IPS DF 19.7 (cell line): ENCODE measurements around the gene DNASE1.

ENCODE experiments used
- DNase-seq: peaks from one replicate; pipeline ENCODE4 v3.0.0-alpha.2; 2013; ENCODE audit warnings: low read depth, low spot score

Gene DNASE1

DNA sequence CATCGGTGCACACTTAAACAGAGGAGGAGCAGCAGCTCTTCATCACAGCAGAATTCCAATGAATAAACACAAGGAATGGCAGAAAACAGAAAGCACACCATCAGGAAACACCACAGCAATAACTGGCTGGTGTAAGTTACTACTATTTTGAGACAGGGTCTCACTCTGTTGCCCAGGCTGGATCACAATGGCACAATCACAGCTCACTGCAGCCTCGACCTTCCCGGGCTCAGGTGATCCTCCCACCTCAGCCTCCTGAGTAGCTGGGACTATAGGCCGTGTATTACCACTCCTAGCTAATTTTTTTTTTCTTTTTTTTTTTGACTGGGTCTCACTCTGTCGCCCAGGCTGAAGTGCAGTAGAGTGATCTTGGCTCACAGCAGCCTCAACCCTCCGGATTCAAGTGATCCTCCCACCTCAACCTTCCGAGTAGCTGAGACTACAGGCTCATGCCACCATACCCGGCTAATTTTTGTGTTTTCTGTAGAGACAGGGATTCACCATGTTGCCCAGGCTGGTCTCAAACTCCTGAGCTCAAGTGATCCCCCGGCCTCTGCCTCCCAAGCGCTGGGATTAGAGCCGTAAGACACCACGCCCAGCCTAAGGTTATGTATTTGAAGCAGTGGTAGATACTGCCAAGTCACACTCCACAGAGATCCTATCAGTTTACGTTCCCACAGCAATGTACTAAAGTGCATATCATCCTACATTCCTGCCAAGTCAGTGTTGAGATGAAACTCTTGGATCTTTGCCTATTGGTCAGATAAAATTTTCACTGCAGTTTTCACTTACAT lies 42.1 kb downstream of the DNASE1 start:
- no peak for DNase-seq

DNA sequence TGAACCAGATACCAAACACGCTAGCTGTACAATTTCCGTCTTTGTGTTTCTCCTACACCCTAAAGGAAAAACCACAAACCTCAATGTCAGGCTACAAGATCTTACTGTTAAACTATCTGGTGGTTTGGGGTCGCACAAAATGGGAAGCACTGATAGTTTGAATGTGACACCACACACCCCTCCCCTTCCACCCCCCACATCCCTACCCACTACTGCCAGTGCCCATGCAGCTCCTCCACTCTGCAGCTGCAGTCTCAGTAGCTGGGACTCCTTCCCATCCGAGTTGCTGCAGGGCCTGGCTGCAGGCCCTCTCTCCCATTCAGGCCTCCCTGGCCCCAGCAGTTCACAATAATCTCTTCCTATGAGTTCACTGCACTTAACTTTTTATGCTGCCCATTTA lies 44.5 kb downstream of the DNASE1 start:
- DNase-seq = no peak

DNA sequence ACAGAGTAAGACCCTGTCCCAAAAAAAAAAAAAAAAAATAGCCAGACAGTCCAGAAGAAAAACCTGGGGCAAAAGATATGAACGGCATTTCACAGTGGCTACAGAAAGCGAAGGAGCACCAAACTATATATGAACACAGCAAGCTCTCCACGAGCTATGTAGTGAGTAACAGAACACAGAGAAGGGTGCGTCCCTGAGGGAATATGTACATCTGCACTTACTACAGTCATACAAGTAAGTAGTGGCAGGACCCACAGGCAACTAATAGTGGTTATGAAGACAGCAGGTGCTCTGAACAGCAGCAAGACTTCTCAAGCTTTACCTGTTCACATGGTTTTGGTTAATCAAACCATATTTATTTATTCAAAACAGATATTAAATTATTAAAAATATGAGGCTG lies 47.0 kb downstream of the DNASE1 start:
- DNase-seq = no peak

DNA sequence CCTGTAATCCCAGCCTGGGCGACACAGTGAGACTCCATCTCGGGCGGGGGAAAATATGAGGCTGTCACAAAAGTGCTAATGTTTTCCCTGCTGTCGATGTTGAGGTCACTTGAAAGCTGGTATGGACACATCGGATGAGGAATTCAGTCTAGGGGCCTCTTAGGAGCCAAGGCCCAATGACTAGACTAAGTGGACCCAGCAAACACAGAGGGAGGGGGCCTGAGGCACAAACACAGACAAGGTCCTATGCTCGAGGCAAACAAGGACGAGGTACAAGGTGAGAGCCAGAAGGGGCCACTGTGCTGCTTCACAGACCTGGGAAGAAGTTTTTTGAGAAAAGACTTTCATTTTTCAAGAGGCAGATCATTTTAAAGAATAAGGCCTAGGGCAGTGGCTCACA lies 47.6 kb downstream of the DNASE1 start:
- no peak for DNase-seq

DNA sequence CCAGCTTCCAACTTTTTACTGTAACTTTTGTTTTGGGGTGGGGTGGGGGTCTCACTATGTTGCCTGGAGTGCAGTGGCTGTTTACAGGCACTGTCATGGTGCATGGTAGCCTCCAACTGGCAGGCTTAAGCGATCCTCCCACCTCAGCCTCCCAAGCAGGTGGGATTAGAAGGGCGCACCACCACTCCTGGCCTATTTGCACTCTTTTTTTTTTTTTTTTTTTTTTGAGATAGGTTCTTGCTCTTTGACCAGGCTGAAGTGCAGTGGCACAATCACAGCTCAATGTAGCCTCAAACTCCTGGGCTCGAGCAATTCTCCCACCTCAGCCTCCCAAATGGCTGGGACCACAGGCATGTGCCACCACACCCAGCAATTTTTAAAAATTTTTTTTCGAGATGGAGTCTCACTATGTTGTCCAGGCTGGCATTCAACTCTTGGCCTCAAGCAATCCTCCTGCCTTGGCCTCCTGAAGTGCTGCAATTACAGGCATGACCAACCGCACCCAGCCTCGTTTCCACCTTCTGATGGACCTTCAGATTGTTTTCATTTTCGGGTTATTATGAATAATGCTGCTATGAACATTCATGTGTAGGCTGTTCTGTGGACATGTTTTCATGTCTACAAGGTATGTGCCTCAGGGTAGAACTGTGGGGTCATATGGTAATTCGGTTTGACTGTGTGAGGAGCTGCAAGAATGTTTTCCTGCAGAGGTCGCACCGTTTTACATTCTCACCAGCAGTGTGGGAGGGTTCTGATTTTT lies 51.9 kb downstream of the DNASE1 start:
- no peak for DNase-seq
